PC-3 (cell line): ENCODE measurements around the gene CCR6. TPM values are rescaled to one million over a fixed set of nuclear protein-coding genes. Genes with fewer than 3 reads are reported as not detected.

Experiments
- ATAC-seq: fragments of 200-7000 bp; cut with Tn5 transposase; 2 replicates; pipeline ENCODE4 v1.9.1; 2020; ENCODE audit warnings: mild to moderate bottlenecking, moderate library complexity
- BruUV-seq: library from RNA; stranded (reverse); fragments of 400-500 nt; replicated peaks from 2 replicates; lab custom pipeline; 2021; lab: Mats Ljungman, UMichigan
- CTCF ChIA-PET: fragments of 300-600 bp; sonication (Branson Sonifier 250); formaldehyde crosslinking; loops from one replicate; lab custom pipeline; 2022; ENCODE audit warnings: antibody characterized with exemption; lab: Charles Lee
- POLR2A ChIA-PET: fragments of 300-600 bp; sonication (Branson Sonifier 250); formaldehyde crosslinking; loops from one replicate; lab custom pipeline; 2022; ENCODE audit warnings: antibody characterized with exemption; ENCODE audit not compliant: unreplicated experiment; lab: Charles Lee
- DNase-seq: peaks from one replicate; pipeline ENCODE4 v3.0.0-alpha.2; 2015
- H2AFZ ChIP-seq: fragments of 300-600 bp; sonication (generic); 2 replicates; pipeline ENCODE4 v1.6.0; 2016; ENCODE audit warnings: antibody characterized with exemption, low read length
- H3F3A ChIP-seq: fragments of 300-600 bp; sonication (generic); one replicate; pipeline ENCODE4 v1.6.0; 2017; ENCODE audit warnings: antibody characterized with exemption, low read length, control low read depth, mild to moderate bottlenecking; ENCODE audit not compliant: unreplicated experiment
- H3K27ac ChIP-seq: fragments of 300-600 bp; sonication (generic); 2 replicates; pipeline ENCODE4 v1.5.1; 2016; ENCODE audit warnings: mild to moderate bottlenecking, low read length
- H3K27me3 ChIP-seq: fragments of 300-600 bp; sonication (generic); 2 replicates; pipeline ENCODE4 v1.6.1; 2016; ENCODE audit warnings: low read length, mixed read lengths
- H3K36me3 ChIP-seq: fragments of 300-600 bp; sonication (generic); 2 replicates; pipeline ENCODE4 v1.6.1; 2016; ENCODE audit warnings: low read depth, mixed run types, low read length, mixed read lengths
- H3K4me1 ChIP-seq: fragments of 300-600 bp; sonication (generic); 2 replicates; pipeline ENCODE4 v1.5.1; 2016; ENCODE audit warnings: low read length; ENCODE audit not compliant: insufficient read depth
- H3K4me2 ChIP-seq: fragments of 300-600 bp; sonication (generic); 2 replicates; pipeline ENCODE4 v1.6.0; 2016; ENCODE audit warnings: low read length
- H3K4me3 ChIP-seq: fragments of 300-600 bp; sonication (generic); 2 replicates; pipeline ENCODE4 v1.5.1; 2016; ENCODE audit warnings: mild to moderate bottlenecking, low read length, mixed read lengths
- H3K79me2 ChIP-seq: fragments of 300-600 bp; sonication (generic); 2 replicates; pipeline ENCODE4 v1.6.1; 2017; ENCODE audit warnings: low read length, mixed read lengths
- H3K9ac ChIP-seq: fragments of 300-600 bp; sonication (generic); 2 replicates; pipeline ENCODE4 v1.6.0; 2016; ENCODE audit warnings: mild to moderate bottlenecking, low read length
- H3K9me2 ChIP-seq: fragments of 300-600 bp; sonication (generic); replicated peaks from 2 replicates; pipeline ENCODE4 v1.6.1; 2016; ENCODE audit warnings: mixed run types, low read length, mixed read lengths
- H3K9me3 ChIP-seq: fragments of 300-600 bp; sonication (generic); 2 replicates; pipeline ENCODE4 v1.6.1; 2016; ENCODE audit warnings: low read length, mixed read lengths
- H4K20me1 ChIP-seq: fragments of 300-600 bp; sonication (generic); 2 replicates; pipeline ENCODE4 v1.6.1; 2016; ENCODE audit warnings: low read length, mixed read lengths
- CTCF ChIP-seq: fragments of 300-600 bp; sonication (generic); conservative IDR thresholded peaks from 2 replicates; pipeline ENCODE4 v1.5.1; 2017; ENCODE audit warnings: antibody characterized with exemption, low read depth, mild to moderate bottlenecking, low read length
- EZH2 ChIP-seq: fragments of 300-600 bp; sonication (generic); IDR thresholded peaks from one replicate; pipeline ENCODE4 v1.6.1; 2017; ENCODE audit warnings: antibody characterized with exemption, mild to moderate bottlenecking, low read length; ENCODE audit not compliant: unreplicated experiment
- EZH2phosphoT487 ChIP-seq: fragments of 300-600 bp; sonication (generic); IDR thresholded peaks from 2 replicates; pipeline ENCODE4 v1.6.1; 2018; ENCODE audit warnings: mild to moderate bottlenecking, antibody characterized with exemption, low read length, borderline replicate concordance
- intact Hi-C: fragments of 100-400 bp; cut with micrococcal nuclease; formaldehyde crosslinking; loops from 2 replicates; pipeline ENCODE4 v1.9.0; 2023
- total RNA-seq: library from RNA; depleted of rRNA; stranded (reverse); fragments of >200 nt; gene quantifications from 2 replicates; pipeline ENCODE4 v1.2.3, GENCODE V29; 2014

Gene CCR6
- total RNA-seq, 1 experiment from 2014 or later = not detected

- no peak for TF ChIP-seq CTCF
- no peak for TF ChIP-seq EZH2
- no peak for TF ChIP-seq EZH2phosphoT487
- no peaks in the 10 kb centered on the region for H3K79me2 ChIP-seq
- H3K4me2 ChIP-seq = no peak overlapping the region
- no peaks in the 10 kb centered on the region for H3K36me3 ChIP-seq
- ATAC-seq = no peak
- no peaks in the 10 kb centered on the region for H3K9me3 ChIP-seq
- H3K4me3 ChIP-seq = no peak overlapping the region
- no peak for DNase-seq
- H3K9me2 ChIP-seq = no peaks in the 10 kb centered on the region
- intact Hi-C loops = no loop called here
- ChIA-PET CTCF (no interaction called here), POLR2A (no interaction called here)
- no peak overlapping the region for H3K27ac ChIP-seq
- no peaks in the 10 kb centered on the region for H3F3A ChIP-seq
- H3K9ac ChIP-seq = no peak overlapping the region
- H3K4me1 ChIP-seq = no peaks in the 10 kb centered on the region
- peaks cover 50% of the 10 kb centered on the region for H3K27me3 ChIP-seq
- no TSS peak for BruUV-seq
- H4K20me1 ChIP-seq = no peaks in the 10 kb centered on the region
- H2AFZ ChIP-seq = no peak overlapping the region
Measured at GRCh38 chr6:167108278-167108677, 14.6 kb upstream of the CCR6 start.

GRCh38 chr6:167109651-167110050, 13.2 kb upstream of the CCR6 start:
- no peaks in the 10 kb centered on the region for H3K9me2 ChIP-seq
- H3K79me2 ChIP-seq = no peaks in the 10 kb centered on the region
- TF ChIP-seq CTCF = no peak
- no peak for TF ChIP-seq EZH2
- TF ChIP-seq EZH2phosphoT487 = no peak
- intact Hi-C loops = no loop called here
- no peak overlapping the region for H2AFZ ChIP-seq
- H3K9ac ChIP-seq = no peak overlapping the region
- no peak for ATAC-seq
- H3K27ac ChIP-seq = no peak overlapping the region
- H3K4me2 ChIP-seq = no peak overlapping the region
- no peaks in the 10 kb centered on the region for H3K4me1 ChIP-seq
- H3K4me3 ChIP-seq = no peak overlapping the region
- H4K20me1 ChIP-seq = no peaks in the 10 kb centered on the region
- no TSS peak for BruUV-seq
- H3K27me3 ChIP-seq = peaks cover 52% of the 10 kb centered on the region
- no peak for DNase-seq
- no peaks in the 10 kb centered on the region for H3F3A ChIP-seq
- ChIA-PET CTCF (no interaction called here), POLR2A (no interaction called here)
- no peaks in the 10 kb centered on the region for H3K36me3 ChIP-seq
- no peaks in the 10 kb centered on the region for H3K9me3 ChIP-seq

- intact Hi-C loops = no loop called here
- Histone ChIP-seq H3K9me3 (no peaks in the 10 kb centered on the region), H3F3A (no peaks in the 10 kb centered on the region), H3K27ac (no peak overlapping the region), H3K27me3 (peaks cover 60% of the 10 kb centered on the region), H4K20me1 (no peaks in the 10 kb centered on the region), H3K4me2 (no peak overlapping the region), H3K36me3 (no peaks in the 10 kb centered on the region), H3K79me2 (no peaks in the 10 kb centered on the region), H3K4me1 (no peaks in the 10 kb centered on the region), H3K9ac (no peak overlapping the region), H3K4me3 (no peak overlapping the region), H2AFZ (no peak overlapping the region), H3K9me2 (no peaks in the 10 kb centered on the region)
- ChIA-PET CTCF (no interaction called here), POLR2A (no interaction called here)
- BruUV-seq = no TSS peak
- no peak for TF ChIP-seq EZH2
- no peak for TF ChIP-seq CTCF
- TF ChIP-seq EZH2phosphoT487 = no peak
- DNase-seq = no peak
- no peak for ATAC-seq
Measured at GRCh38 chr6:167111597-167111996, 11.3 kb upstream of the CCR6 start.
